GM23338 (cell line): Measurements from ENCODE around the gene DUSP5.

Experiments used
- CREB1 ChIP-seq: fragments of 250-450 bp; sonication (Bioruptor Pico); IDR thresholded peaks from 2 replicates; pipeline ENCODE4 v1.5.0; 2020; ENCODE audit warnings: low read depth, mild to moderate bottlenecking, moderate library complexity
- EZH2 ChIP-seq: fragments of 200-600 bp; sonication (generic); IDR thresholded peaks from one replicate; pipeline ENCODE4 v1.8.0; 2017; ENCODE audit warnings: antibody characterized with exemption, mild to moderate bottlenecking, low read depth; ENCODE audit not compliant: unreplicated experiment
- EZH2phosphoT487 ChIP-seq: fragments of 200-600 bp; sonication (generic); IDR thresholded peaks from one replicate; pipeline ENCODE4 v1.8.1; 2018; ENCODE audit warnings: antibody characterized with exemption; ENCODE audit not compliant: unreplicated experiment
- JUNB ChIP-seq: IDR thresholded peaks from one replicate; pipeline ENCODE4 v1.6.1; 2016; ENCODE audit warnings: antibody characterized with exemption; ENCODE audit not compliant: unreplicated experiment
- NANOG ChIP-seq: IDR thresholded peaks from 2 replicates; pipeline ENCODE4 v1.6.1; 2016; ENCODE audit warnings: antibody characterized with exemption, borderline replicate concordance
- POLR2AphosphoS5 ChIP-seq: IDR thresholded peaks from 2 replicates; pipeline ENCODE4 v1.6.1; 2016; ENCODE audit warnings: antibody characterized with exemption, low read depth
- STAT1 ChIP-seq: IDR thresholded peaks from one replicate; pipeline ENCODE4 v1.6.1; 2016; ENCODE audit warnings: antibody characterized with exemption; ENCODE audit not compliant: unreplicated experiment
- ZNF331 ChIP-seq: fragments of 250-450 bp; sonication (Bioruptor Pico); IDR thresholded peaks from 2 replicates; pipeline ENCODE4 v1.5.0; 2020; ENCODE audit warnings: low read depth, mild to moderate bottlenecking, moderate library complexity
- TF ChIP-seq, protein P1 (sequence below), 2 experiments: fragments of 200-600 bp in 1 of 2; sonication (generic) in 1 of 2; conservative IDR thresholded peaks; 2 replicates each; pipeline versions ENCODE4 v1.5.1 to v1.6.1; 2016 to 2017; ENCODE audit warnings: antibody characterized with exemption in 2 of 2, low read depth in 2 of 2, mild to moderate bottlenecking in 2 of 2, moderate library complexity in 1 of 2
- TF ChIP-seq, protein P2 (sequence below): IDR thresholded peaks from 2 replicates; pipeline ENCODE4 v1.6.1; 2016; ENCODE audit warnings: antibody characterized with exemption
- TF ChIP-seq, protein P3 (sequence below): IDR thresholded peaks from one replicate; pipeline ENCODE4 v1.6.1; 2018; ENCODE audit warnings: antibody characterized with exemption; ENCODE audit not compliant: unreplicated experiment

DNA sequence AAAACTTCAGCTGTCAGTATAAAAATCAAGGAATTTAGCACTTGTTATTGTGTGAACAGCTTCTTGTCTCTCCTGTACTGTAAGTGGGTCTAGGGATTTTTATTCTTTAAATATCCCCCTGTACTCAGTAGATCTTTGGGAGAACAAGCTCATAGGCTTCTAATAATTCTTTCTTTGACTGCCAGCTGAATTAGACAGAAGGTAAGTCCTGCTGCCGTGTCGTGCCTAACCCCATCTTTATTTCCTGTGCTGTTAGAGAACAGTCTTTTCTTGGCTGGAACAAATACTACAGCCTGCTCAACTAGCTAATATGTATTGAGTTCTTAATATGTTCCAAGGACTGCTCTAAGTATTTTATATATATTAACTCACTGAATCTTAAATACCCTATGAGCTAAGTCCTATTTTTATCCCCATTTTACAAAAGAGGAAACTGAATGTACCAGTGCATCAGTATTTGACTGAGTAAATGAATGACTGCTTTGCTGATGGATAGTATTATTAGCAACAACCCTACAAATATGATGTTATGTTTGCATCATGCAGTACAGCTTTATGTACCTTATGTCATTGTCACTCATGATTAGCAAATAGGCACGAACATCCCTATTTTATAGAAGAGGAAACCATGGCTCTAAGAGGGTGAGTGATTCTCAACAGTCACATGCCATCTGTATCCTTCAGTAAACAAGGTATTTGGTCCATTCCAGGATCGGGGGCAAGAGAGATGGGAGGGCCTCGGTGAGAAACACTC, 5.5 kb upstream of the DUSP5 start:
- TF ChIP-seq, protein P1, sequence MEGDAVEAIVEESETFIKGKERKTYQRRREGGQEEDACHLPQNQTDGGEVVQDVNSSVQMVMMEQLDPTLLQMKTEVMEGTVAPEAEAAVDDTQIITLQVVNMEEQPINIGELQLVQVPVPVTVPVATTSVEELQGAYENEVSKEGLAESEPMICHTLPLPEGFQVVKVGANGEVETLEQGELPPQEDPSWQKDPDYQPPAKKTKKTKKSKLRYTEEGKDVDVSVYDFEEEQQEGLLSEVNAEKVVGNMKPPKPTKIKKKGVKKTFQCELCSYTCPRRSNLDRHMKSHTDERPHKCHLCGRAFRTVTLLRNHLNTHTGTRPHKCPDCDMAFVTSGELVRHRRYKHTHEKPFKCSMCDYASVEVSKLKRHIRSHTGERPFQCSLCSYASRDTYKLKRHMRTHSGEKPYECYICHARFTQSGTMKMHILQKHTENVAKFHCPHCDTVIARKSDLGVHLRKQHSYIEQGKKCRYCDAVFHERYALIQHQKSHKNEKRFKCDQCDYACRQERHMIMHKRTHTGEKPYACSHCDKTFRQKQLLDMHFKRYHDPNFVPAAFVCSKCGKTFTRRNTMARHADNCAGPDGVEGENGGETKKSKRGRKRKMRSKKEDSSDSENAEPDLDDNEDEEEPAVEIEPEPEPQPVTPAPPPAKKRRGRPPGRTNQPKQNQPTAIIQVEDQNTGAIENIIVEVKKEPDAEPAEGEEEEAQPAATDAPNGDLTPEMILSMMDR (conservative IDR thresholded peaks at IDR 0.05; ENCODE audit: low read depth in 2 of 2) = no peak
- TF ChIP-seq, protein P2, sequence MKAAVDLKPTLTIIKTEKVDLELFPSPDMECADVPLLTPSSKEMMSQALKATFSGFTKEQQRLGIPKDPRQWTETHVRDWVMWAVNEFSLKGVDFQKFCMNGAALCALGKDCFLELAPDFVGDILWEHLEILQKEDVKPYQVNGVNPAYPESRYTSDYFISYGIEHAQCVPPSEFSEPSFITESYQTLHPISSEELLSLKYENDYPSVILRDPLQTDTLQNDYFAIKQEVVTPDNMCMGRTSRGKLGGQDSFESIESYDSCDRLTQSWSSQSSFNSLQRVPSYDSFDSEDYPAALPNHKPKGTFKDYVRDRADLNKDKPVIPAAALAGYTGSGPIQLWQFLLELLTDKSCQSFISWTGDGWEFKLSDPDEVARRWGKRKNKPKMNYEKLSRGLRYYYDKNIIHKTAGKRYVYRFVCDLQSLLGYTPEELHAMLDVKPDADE = no peak
- TF ChIP-seq JUNB (no peak), POLR2AphosphoS5 (no peak), EZH2 (no peak), EZH2phosphoT487 (no peak), CREB1 (CRISPR knock-in tag) (no peak), NANOG (no peak), ZNF331 (CRISPR knock-in tag) (no peak), STAT1 (no peak)
- TF ChIP-seq, protein P3, sequence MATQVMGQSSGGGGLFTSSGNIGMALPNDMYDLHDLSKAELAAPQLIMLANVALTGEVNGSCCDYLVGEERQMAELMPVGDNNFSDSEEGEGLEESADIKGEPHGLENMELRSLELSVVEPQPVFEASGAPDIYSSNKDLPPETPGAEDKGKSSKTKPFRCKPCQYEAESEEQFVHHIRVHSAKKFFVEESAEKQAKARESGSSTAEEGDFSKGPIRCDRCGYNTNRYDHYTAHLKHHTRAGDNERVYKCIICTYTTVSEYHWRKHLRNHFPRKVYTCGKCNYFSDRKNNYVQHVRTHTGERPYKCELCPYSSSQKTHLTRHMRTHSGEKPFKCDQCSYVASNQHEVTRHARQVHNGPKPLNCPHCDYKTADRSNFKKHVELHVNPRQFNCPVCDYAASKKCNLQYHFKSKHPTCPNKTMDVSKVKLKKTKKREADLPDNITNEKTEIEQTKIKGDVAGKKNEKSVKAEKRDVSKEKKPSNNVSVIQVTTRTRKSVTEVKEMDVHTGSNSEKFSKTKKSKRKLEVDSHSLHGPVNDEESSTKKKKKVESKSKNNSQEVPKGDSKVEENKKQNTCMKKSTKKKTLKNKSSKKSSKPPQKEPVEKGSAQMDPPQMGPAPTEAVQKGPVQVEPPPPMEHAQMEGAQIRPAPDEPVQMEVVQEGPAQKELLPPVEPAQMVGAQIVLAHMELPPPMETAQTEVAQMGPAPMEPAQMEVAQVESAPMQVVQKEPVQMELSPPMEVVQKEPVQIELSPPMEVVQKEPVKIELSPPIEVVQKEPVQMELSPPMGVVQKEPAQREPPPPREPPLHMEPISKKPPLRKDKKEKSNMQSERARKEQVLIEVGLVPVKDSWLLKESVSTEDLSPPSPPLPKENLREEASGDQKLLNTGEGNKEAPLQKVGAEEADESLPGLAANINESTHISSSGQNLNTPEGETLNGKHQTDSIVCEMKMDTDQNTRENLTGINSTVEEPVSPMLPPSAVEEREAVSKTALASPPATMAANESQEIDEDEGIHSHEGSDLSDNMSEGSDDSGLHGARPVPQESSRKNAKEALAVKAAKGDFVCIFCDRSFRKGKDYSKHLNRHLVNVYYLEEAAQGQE = no peak
